ENCODE results near the gene EFNB1.

EFNB1 gene

GRCh38 chrX:68843992-68844391 lies 15.2 kb downstream of the EFNB1 start:
- DNase-seq (ENCODE audit: low read depth): no peak

GRCh38 chrX:68844581-68844980 lies 15.8 kb downstream of the EFNB1 start:
- no peak for DNase-seq (ENCODE audit: low read depth)

GRCh38 chrX:68846536-68846935 lies 17.7 kb downstream of the EFNB1 start:
- no peak for DNase-seq (ENCODE audit: low read depth)

GRCh38 chrX:68847172-68847571 lies 18.4 kb downstream of the EFNB1 start:
- no peak for DNase-seq (ENCODE audit: low read depth)

- no peak for DNase-seq (ENCODE audit: low read depth)
These were observed 19.5 kb downstream of the EFNB1 start for GRCh38 chrX:68848189-68848940.

GRCh38 chrX:68851082-68851481 lies 22.3 kb downstream of the EFNB1 start:
- no peak for DNase-seq (ENCODE audit: low read depth)

- DNase-seq (ENCODE audit: low read depth): no peak
These were observed 23.2 kb downstream of the EFNB1 start for GRCh38 chrX:68852046-68852445.

GRCh38 chrX:68853665-68854251 lies 24.9 kb downstream of the EFNB1 start:
- no peak for DNase-seq (ENCODE audit: low read depth)

GRCh38 chrX:68865300-68865699 lies 36.5 kb downstream of the EFNB1 start:
- DNase-seq (ENCODE audit: low read depth): no peak

- DNase-seq (ENCODE audit: low read depth): no peak
These were observed 37.1 kb downstream of the EFNB1 start for GRCh38 chrX:68865926-68866325.

GRCh38 chrX:68867458-68868112 lies 38.8 kb downstream of the EFNB1 start:
- no peak for DNase-seq (ENCODE audit: low read depth)

- DNase-seq (ENCODE audit: low read depth): no peak
These were observed 39.5 kb downstream of the EFNB1 start for GRCh38 chrX:68868316-68868715.

GRCh38 chrX:68868902-68869800 lies 40.3 kb downstream of the EFNB1 start:
- DNase-seq (ENCODE audit: low read depth): no peak

- no peak for DNase-seq (ENCODE audit: low read depth)
These were observed 41.5 kb downstream of the EFNB1 start for GRCh38 chrX:68870357-68870756.

- no peak for DNase-seq (ENCODE audit: low read depth)
These were observed 43.4 kb downstream of the EFNB1 start for GRCh38 chrX:68872171-68872570.

GRCh38 chrX:68874076-68874475 lies 45.3 kb downstream of the EFNB1 start:
- no peak for DNase-seq (ENCODE audit: low read depth)

GRCh38 chrX:68876731-68877130 lies 47.9 kb downstream of the EFNB1 start:
- DNase-seq (ENCODE audit: low read depth): no peak

- no peak for DNase-seq (ENCODE audit: low read depth)
These were observed 48.8 kb downstream of the EFNB1 start for GRCh38 chrX:68877606-68878005.

- no peak for DNase-seq (ENCODE audit: low read depth)
These were observed 50.3 kb downstream of the EFNB1 start for GRCh38 chrX:68878977-68879645.

- no peak for DNase-seq (ENCODE audit: low read depth)
These were observed 52.2 kb downstream of the EFNB1 start for GRCh38 chrX:68880846-68881552.

GRCh38 chrX:68881911-68882310 lies 53.1 kb downstream of the EFNB1 start:
- no peak for DNase-seq (ENCODE audit: low read depth)
